ENCODE data around the gene USP10. TPM values are rescaled to one million over a fixed set of nuclear protein-coding genes. Genes with fewer than 3 reads are reported as not detected.

The USP10 gene
- total and polyA plus RNA-seq, 2 donors (not counting 1 experiment from before 2014, with no cell fraction given) = 48.9 to 134 TPM

DNA sequence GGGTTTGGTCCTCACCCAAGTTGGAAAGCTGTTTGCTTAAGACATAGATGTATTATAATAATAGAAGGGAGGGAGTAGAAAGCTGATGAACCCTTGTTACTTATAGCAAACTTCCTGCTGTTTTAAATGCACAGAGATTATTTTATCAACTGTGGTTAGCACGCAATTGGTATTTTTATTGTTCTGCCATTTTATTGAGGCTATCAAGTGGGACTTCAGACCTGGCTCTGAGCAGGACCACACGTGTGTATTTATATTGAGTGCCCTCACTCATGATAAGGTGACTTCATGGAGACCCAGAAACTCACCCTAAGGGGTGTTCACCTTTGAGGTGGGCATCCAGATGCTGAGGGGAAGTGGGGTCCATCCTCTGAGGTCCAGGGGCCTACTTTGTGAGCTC, 34.4 kb upstream of the USP10 start:
- Mint-ChIP-seq H3K4me3 (no peak overlapping the region), H3K27me3 (no peaks in the 10 kb centered on the region), H3K9me3 (ENCODE audit: insufficient read depth) (no peaks in the 10 kb centered on the region), H3K27ac (no peak overlapping the region), H3K4me1 (peaks cover 28% of the 10 kb centered on the region)
- Histone ChIP-seq H3K27ac (ENCODE audit: low read length in 2 of 2) (no peak overlapping the region), H3K9ac (ENCODE audit: low read length) (no peak overlapping the region), H3K4me3 (ENCODE audit: control extremely low read depth in 1 of 5, extremely low read depth in 1 of 5, insufficient read depth in 1 of 5, low read depth in 2 of 5, low read length in 4 of 5) (no peak overlapping the region), H3K79me2 (ENCODE audit: control insufficient read depth, insufficient read depth, low read length) (peaks cover 33% of the 10 kb centered on the region), H2AFZ (ENCODE audit: insufficient read depth, low read depth, low read length, poor library complexity, severe bottlenecking) (no peak overlapping the region), H3K27me3 (replicated peaks in 1 of 4; ENCODE audit: control extremely low read depth in 1 of 4, control insufficient read depth in 3 of 4, insufficient read depth in 4 of 4, low read length in 3 of 4) (no peaks in the 10 kb centered on the region), H3K9me3 (ENCODE audit: control extremely low read depth in 1 of 3, control insufficient read depth in 2 of 3, insufficient read depth in 1 of 3, low read length in 2 of 3) (peaks cover 0 to 4% (median 0%) of the 10 kb centered on the region in 3 donors), H4K20me1 (ENCODE audit: control insufficient read depth, insufficient read depth, low read length, poor library complexity, severe bottlenecking) (peaks cover 62% of the 10 kb centered on the region), H3K4me1 (ENCODE audit: control insufficient read depth in 2 of 2, insufficient read depth in 2 of 2, low read length in 2 of 2) (peaks cover 23 to 24% of the 10 kb centered on the region in 2 donors), H3K36me3 (replicated peaks in 1 of 2; ENCODE audit: control extremely low read depth in 1 of 2, control insufficient read depth in 1 of 2, extremely low read depth in 1 of 2, insufficient read depth in 2 of 2, low read length in 1 of 2) (peaks cover 4 to 46% of the 10 kb centered on the region in 2 experiments), H3K4me2 (replicated peaks; ENCODE audit: low read depth, low read length, poor library complexity, severe bottlenecking) (no peak overlapping the region)
- ChIA-PET CTCF (interaction anchor here (0.9 to 8.0 kb wide), 8 partner anchors 8 to 159 kb away, joined by 4 to 51 read pairs (median 20); no protein-coding TSS in a partner anchor), POLR2A (interaction anchor here (0.6 to 1.0 kb wide), 3 partner anchors 9 to 24 kb away, joined by 3 read pairs; no protein-coding TSS in a partner anchor)
- WGBS (ENCODE audit: insufficient coverage) = 100% methylated on average over 1 of the region's 2 CpGs
- TF ChIP-seq EZH2 (IDR thresholded peaks at IDR 0.05; ENCODE audit: borderline replicate concordance, insufficient read depth, low read depth, low read length, poor library complexity, severe bottlenecking) = no peak
- TF ChIP-seq, protein P1, sequence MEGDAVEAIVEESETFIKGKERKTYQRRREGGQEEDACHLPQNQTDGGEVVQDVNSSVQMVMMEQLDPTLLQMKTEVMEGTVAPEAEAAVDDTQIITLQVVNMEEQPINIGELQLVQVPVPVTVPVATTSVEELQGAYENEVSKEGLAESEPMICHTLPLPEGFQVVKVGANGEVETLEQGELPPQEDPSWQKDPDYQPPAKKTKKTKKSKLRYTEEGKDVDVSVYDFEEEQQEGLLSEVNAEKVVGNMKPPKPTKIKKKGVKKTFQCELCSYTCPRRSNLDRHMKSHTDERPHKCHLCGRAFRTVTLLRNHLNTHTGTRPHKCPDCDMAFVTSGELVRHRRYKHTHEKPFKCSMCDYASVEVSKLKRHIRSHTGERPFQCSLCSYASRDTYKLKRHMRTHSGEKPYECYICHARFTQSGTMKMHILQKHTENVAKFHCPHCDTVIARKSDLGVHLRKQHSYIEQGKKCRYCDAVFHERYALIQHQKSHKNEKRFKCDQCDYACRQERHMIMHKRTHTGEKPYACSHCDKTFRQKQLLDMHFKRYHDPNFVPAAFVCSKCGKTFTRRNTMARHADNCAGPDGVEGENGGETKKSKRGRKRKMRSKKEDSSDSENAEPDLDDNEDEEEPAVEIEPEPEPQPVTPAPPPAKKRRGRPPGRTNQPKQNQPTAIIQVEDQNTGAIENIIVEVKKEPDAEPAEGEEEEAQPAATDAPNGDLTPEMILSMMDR (IDR thresholded peaks at IDR 0.05) = no peak
- DNase-seq (no peak), ATAC-seq (ENCODE audit: low read depth) (no peak)
- intact Hi-C loops (cut with micrococcal nuclease) = no loop called here

GRCh38 chr16:84665843-84666242, 34.0 kb upstream of the USP10 start:
- ChIA-PET CTCF (interaction anchor here (2.0 to 8.0 kb wide), 5 partner anchors 21 to 159 kb away, joined by 5 to 49 read pairs (median 29); no protein-coding TSS in a partner anchor), POLR2A (interaction anchor here (0.6 to 0.8 kb wide), 3 partner anchors 10 to 55 kb away, joined by 3 to 4 read pairs (median 3); no protein-coding TSS in a partner anchor)
- no peak overlapping the region for H3K4me3 ChIP-seq (ENCODE audit: control extremely low read depth in 1 of 5, extremely low read depth in 1 of 5, insufficient read depth in 1 of 5, low read depth in 2 of 5, low read length in 4 of 5)
- Mint-ChIP-seq H3K9me3 (ENCODE audit: insufficient read depth) (no peaks in the 10 kb centered on the region), H3K4me3 (no peak overlapping the region), H3K4me1 (peaks cover 28% of the 10 kb centered on the region), H3K27ac (no peak overlapping the region), H3K27me3 (no peaks in the 10 kb centered on the region)
- H2AFZ ChIP-seq (ENCODE audit: insufficient read depth, low read depth, low read length, poor library complexity, severe bottlenecking) = no peak overlapping the region
- H3K79me2 ChIP-seq (ENCODE audit: control insufficient read depth, insufficient read depth, low read length) = peaks cover 33% of the 10 kb centered on the region
- DNase-seq = no peak
- intact Hi-C loops (cut with micrococcal nuclease) = no loop called here
- H3K4me2 ChIP-seq (replicated peaks; ENCODE audit: low read depth, low read length, poor library complexity, severe bottlenecking) = no peak overlapping the region
- H3K36me3 ChIP-seq (replicated peaks in 1 of 2; ENCODE audit: control extremely low read depth in 1 of 2, control insufficient read depth in 1 of 2, extremely low read depth in 1 of 2, insufficient read depth in 2 of 2, low read length in 1 of 2) = peaks cover 4 to 42% of the 10 kb centered on the region in 2 experiments
- WGBS (ENCODE audit: insufficient coverage) = 100% methylated on average over 6 of the region's 7 CpGs
- H3K27me3 ChIP-seq (replicated peaks in 1 of 4; ENCODE audit: control extremely low read depth in 1 of 4, control insufficient read depth in 3 of 4, insufficient read depth in 4 of 4, low read length in 3 of 4) = no peaks in the 10 kb centered on the region
- no peak for ATAC-seq (ENCODE audit: low read depth)
- peaks cover 23 to 24% of the 10 kb centered on the region in 2 donors for H3K4me1 ChIP-seq (ENCODE audit: control insufficient read depth in 2 of 2, insufficient read depth in 2 of 2, low read length in 2 of 2)
- H3K9ac ChIP-seq (ENCODE audit: low read length) = no peak overlapping the region
- H3K27ac ChIP-seq (ENCODE audit: low read length in 2 of 2) = no peak overlapping the region
- TF ChIP-seq EZH2 (IDR thresholded peaks at IDR 0.05; ENCODE audit: borderline replicate concordance, insufficient read depth, low read depth, low read length, poor library complexity, severe bottlenecking) = no peak
- TF ChIP-seq, protein P1 (IDR thresholded peaks at IDR 0.05) = no peak
- peaks cover 0 to 4% (median 0%) of the 10 kb centered on the region in 3 donors for H3K9me3 ChIP-seq (ENCODE audit: control extremely low read depth in 1 of 3, control insufficient read depth in 2 of 3, insufficient read depth in 1 of 3, low read length in 2 of 3)
- H4K20me1 ChIP-seq (ENCODE audit: control insufficient read depth, insufficient read depth, low read length, poor library complexity, severe bottlenecking) = peaks cover 58% of the 10 kb centered on the region

Data from B cell (primary cell).